SJSA1 (cell line): ENCODE data around the gene KIF1B. TPM values are rescaled to one million over a fixed set of nuclear protein-coding genes. Genes with fewer than 3 reads are reported as not detected.

Experiments used
- DNase-seq, 2 experiments: peaks; one replicate each; pipeline ENCODE4 v3.0.0-alpha.2; 2015 to 2020; ENCODE audit warnings: low spot score in 2 of 2, low read depth in 1 of 2
- H3K27ac ChIP-seq: fragments of 250-450 bp; sonication (Bioruptor Pico); 2 replicates; pipeline ENCODE4 v1.5.1; 2020; ENCODE audit warnings: mild to moderate bottlenecking, moderate library complexity
- H3K27me3 ChIP-seq: fragments of 250-450 bp; sonication (Bioruptor Pico); replicated peaks from 2 replicates; pipeline ENCODE4 v1.5.1; 2020; ENCODE audit warnings: mild to moderate bottlenecking, moderate library complexity
- H3K36me3 ChIP-seq: fragments of 250-450 bp; sonication (Bioruptor Pico); 2 replicates; pipeline ENCODE4 v1.5.1; 2020; ENCODE audit warnings: mild to moderate bottlenecking
- H3K4me1 ChIP-seq: fragments of 250-450 bp; sonication (Bioruptor Pico); replicated peaks from 2 replicates; pipeline ENCODE4 v1.6.1; 2021; ENCODE audit warnings: mild to moderate bottlenecking
- H3K4me3 ChIP-seq: fragments of 250-450 bp; sonication (Bioruptor Pico); 2 replicates; pipeline ENCODE4 v1.5.1; 2020; ENCODE audit warnings: mild to moderate bottlenecking
- H3K9me3 ChIP-seq: fragments of 250-450 bp; sonication (Bioruptor Pico); replicated peaks from 2 replicates; pipeline ENCODE4 v1.5.1; 2020; ENCODE audit warnings: mild to moderate bottlenecking
- total RNA-seq: library from RNA; depleted of rRNA; stranded (reverse); fragments of >200 nt; shearing (Covaris generic); gene quantifications from 2 replicates; pipeline ENCODE4 v1.2.3, GENCODE V29; 2014

Gene KIF1B
- total RNA-seq, 1 experiment from 2014 or later = 26.8 TPM

GRCh38 chr1:10324627-10325026 is 114.3 kb downstream of the KIF1B start:
- Histone ChIP-seq H3K4me3 (no peak overlapping the region), H3K36me3 (peaks cover 16% of the 10 kb centered on the region; the same call in 1 of the 2 replicates), H3K27me3 (no peaks in the 10 kb centered on the region), H3K27ac (no peak overlapping the region), H3K9me3 (no peaks in the 10 kb centered on the region), H3K4me1 (no peaks in the 10 kb centered on the region)
- no peak for DNase-seq

- no peaks in the 10 kb centered on the region for H3K27me3 ChIP-seq
- H3K4me3 ChIP-seq = no peak overlapping the region
- H3K36me3 ChIP-seq = peaks cover 16% of the 10 kb centered on the region; the same call in 1 of the 2 replicates
- no peak overlapping the region for H3K27ac ChIP-seq
- H3K4me1 ChIP-seq = no peaks in the 10 kb centered on the region
- no peaks in the 10 kb centered on the region for H3K9me3 ChIP-seq
- DNase-seq = no peak
Measured at GRCh38 chr1:10325521-10325920, 115.2 kb downstream of the KIF1B start.

- Histone ChIP-seq H3K36me3 (peaks cover 16% of the 10 kb centered on the region; the same call in 1 of the 2 replicates), H3K4me1 (no peaks in the 10 kb centered on the region), H3K27me3 (no peaks in the 10 kb centered on the region), H3K9me3 (no peaks in the 10 kb centered on the region), H3K4me3 (no peak overlapping the region), H3K27ac (no peak overlapping the region)
- DNase-seq = no peak
Measured at GRCh38 chr1:10326251-10326650, 115.9 kb downstream of the KIF1B start.

GRCh38 chr1:10328180-10328963 is 118.0 kb downstream of the KIF1B start:
- Histone ChIP-seq H3K4me1 (no peaks in the 10 kb centered on the region), H3K9me3 (no peaks in the 10 kb centered on the region), H3K4me3 (no peak overlapping the region), H3K27ac (no peak overlapping the region), H3K36me3 (peaks cover 16% of the 10 kb centered on the region; the same call in 1 of the 2 replicates), H3K27me3 (no peaks in the 10 kb centered on the region)
- no peak for DNase-seq

- DNase-seq = no peak
- no peak overlapping the region for H3K27ac ChIP-seq
- no peaks in the 10 kb centered on the region for H3K27me3 ChIP-seq
- peaks cover 31% of the 10 kb centered on the region for H3K36me3 ChIP-seq
- peaks cover 7% of the 10 kb centered on the region; the same call in 1 of the 2 replicates for H3K4me1 ChIP-seq
- no peaks in the 10 kb centered on the region for H3K9me3 ChIP-seq
- H3K4me3 ChIP-seq = no peak overlapping the region
Measured at GRCh38 chr1:10337436-10337835, 127.1 kb downstream of the KIF1B start.

GRCh38 chr1:10338047-10338446 is 127.7 kb downstream of the KIF1B start:
- Histone ChIP-seq H3K9me3 (no peaks in the 10 kb centered on the region), H3K36me3 (peaks cover 31% of the 10 kb centered on the region), H3K4me3 (no peak overlapping the region), H3K27me3 (no peaks in the 10 kb centered on the region), H3K27ac (no peak overlapping the region), H3K4me1 (peaks cover 7% of the 10 kb centered on the region; the same call in 1 of the 2 replicates)
- DNase-seq = peak; percentile 20 to 50

- DNase-seq = no peak
- no peak overlapping the region for H3K27ac ChIP-seq
- H3K4me3 ChIP-seq = no peak overlapping the region
- no peaks in the 10 kb centered on the region for H3K27me3 ChIP-seq
- peaks cover 7% of the 10 kb centered on the region; the same call in 1 of the 2 replicates for H3K4me1 ChIP-seq
- H3K9me3 ChIP-seq = no peaks in the 10 kb centered on the region
- H3K36me3 ChIP-seq = peaks cover 31% of the 10 kb centered on the region
Measured at GRCh38 chr1:10338611-10339010, 128.2 kb downstream of the KIF1B start.

- H3K9me3 ChIP-seq = no peaks in the 10 kb centered on the region
- no peaks in the 10 kb centered on the region for H3K27me3 ChIP-seq
- no peak for DNase-seq
- H3K4me1 ChIP-seq = peaks cover 7% of the 10 kb centered on the region; the same call in 1 of the 2 replicates
- no peak overlapping the region for H3K4me3 ChIP-seq
- H3K36me3 ChIP-seq = peaks cover 31% of the 10 kb centered on the region
- no peak overlapping the region for H3K27ac ChIP-seq
Measured at GRCh38 chr1:10339036-10339567, 128.7 kb downstream of the KIF1B start.

GRCh38 chr1:10339815-10340214 is 129.4 kb downstream of the KIF1B start:
- Histone ChIP-seq H3K27me3 (no peaks in the 10 kb centered on the region), H3K4me3 (no peak overlapping the region), H3K4me1 (peaks cover 7% of the 10 kb centered on the region; the same call in 1 of the 2 replicates), H3K9me3 (no peaks in the 10 kb centered on the region), H3K36me3 (peaks cover 27% of the 10 kb centered on the region), H3K27ac (no peak overlapping the region; the same call in 1 of the 2 replicates)
- peak; percentile 58 to 80 for DNase-seq

- DNase-seq = no peak
- Histone ChIP-seq H3K27ac (no peak overlapping the region), H3K4me3 (no peak overlapping the region), H3K36me3 (peaks cover 25% of the 10 kb centered on the region), H3K4me1 (peaks cover 7% of the 10 kb centered on the region; the same call in 1 of the 2 replicates), H3K9me3 (no peaks in the 10 kb centered on the region), H3K27me3 (no peaks in the 10 kb centered on the region)
Measured at GRCh38 chr1:10340930-10341590, 130.7 kb downstream of the KIF1B start.

- Histone ChIP-seq H3K27ac (no peak overlapping the region), H3K36me3 (peaks cover 17% of the 10 kb centered on the region), H3K27me3 (no peaks in the 10 kb centered on the region), H3K4me1 (no peaks in the 10 kb centered on the region), H3K4me3 (no peak overlapping the region), H3K9me3 (no peaks in the 10 kb centered on the region)
- no peak for DNase-seq
Measured at GRCh38 chr1:10347109-10347508, 136.7 kb downstream of the KIF1B start.

- no peaks in the 10 kb centered on the region for H3K27me3 ChIP-seq
- H3K27ac ChIP-seq = no peak overlapping the region
- H3K4me1 ChIP-seq = no peaks in the 10 kb centered on the region
- DNase-seq = no peak
- no peaks in the 10 kb centered on the region for H3K9me3 ChIP-seq
- H3K4me3 ChIP-seq = no peak overlapping the region
- H3K36me3 ChIP-seq = peaks cover 7% of the 10 kb centered on the region; the same call in 1 of the 2 replicates
Measured at GRCh38 chr1:10353282-10353681, 142.9 kb downstream of the KIF1B start.

- H3K4me3 ChIP-seq = no peak overlapping the region
Measured at GRCh38 chr1:10353693-10354092, 143.3 kb downstream of the KIF1B start.

GRCh38 chr1:10360045-10360444 is 149.7 kb downstream of the KIF1B start:
- Histone ChIP-seq H3K4me1 (peaks cover 11% of the 10 kb centered on the region), H3K27me3 (no peaks in the 10 kb centered on the region), H3K27ac (no peak overlapping the region), H3K4me3 (no peak overlapping the region), H3K36me3 (peaks cover 10% of the 10 kb centered on the region), H3K9me3 (no peaks in the 10 kb centered on the region)
- no peak for DNase-seq

More at GRCh38 chr1:10353693-10354092, 143.3 kb downstream of the KIF1B start:
- DNase-seq = no peak
- Histone ChIP-seq H3K9me3 (no peaks in the 10 kb centered on the region), H3K27me3 (no peaks in the 10 kb centered on the region), H3K27ac (no peak overlapping the region), H3K36me3 (peaks cover 5% of the 10 kb centered on the region; the same call in 1 of the 2 replicates), H3K4me1 (no peaks in the 10 kb centered on the region)
